A549 (cell line): ENCODE data around the gene BTBD16. TPM values are rescaled to one million over a fixed set of nuclear protein-coding genes. Genes with fewer than 3 reads are reported as not detected.

Experiments used
- ATAC-seq, 2 experiments: fragments of 200-7000 bp in 1 of 2; fragments of >200 bp in 1 of 2; cut with Nextera tagmentation in 1 of 2; cut with Tn5 transposase in 1 of 2; 3 replicates each; pipeline versions ENCODE4 v1.8.0 to v1.9.1; 2018 to 2020; ENCODE audit warnings: mild to moderate bottlenecking in 1 of 2, moderate library complexity in 1 of 2
- CTCF ChIA-PET: fragments of 300-600 bp; sonication (Branson Sonifier 250); formaldehyde crosslinking; extraction: SDS; loops from one replicate; lab custom pipeline; 2021; ENCODE audit warnings: antibody characterized with exemption, inconsistent platforms; lab: Yijun Ruan, JAX
- POLR2A ChIA-PET: fragments of 350-600 bp; formaldehyde crosslinking; extraction: SDS; loops from one replicate; lab custom pipeline; 2021; ENCODE audit warnings: antibody characterized with exemption, inconsistent platforms; lab: Yijun Ruan, JAX
- DNase-seq, 2 experiments: peaks; one replicate each; pipeline versions ENCODE4 v3.0.0 to v3.0.0-alpha.2; 2011 to 2016; ENCODE audit warnings: low read depth in 1 of 2, low spot score in 1 of 2
- FAIRE-seq: peaks from 2 replicates; lab custom pipeline; 2011; peaks lifted over from hg19 to GRCh38; lab: Jason Lieb, UNC
- H3K27ac ChIP-seq, 2 experiments: fragments of >200 bp; sonication (Bioruptor Twin); formaldehyde crosslinking; 3 replicates each; pipeline ENCODE4 v1.5.1; 2016 to 2017
- H3K4me1 ChIP-seq: fragments of >200 bp; sonication (Bioruptor Twin); formaldehyde crosslinking; 3 replicates; pipeline ENCODE4 v1.6.1; 2016
- H3K4me2 ChIP-seq: fragments of >200 bp; sonication (Bioruptor Twin); formaldehyde crosslinking; 3 replicates; pipeline ENCODE4 v1.6.1; 2016
- H3K4me3 ChIP-seq: fragments of >200 bp; sonication (Bioruptor Twin); formaldehyde crosslinking; 3 replicates; pipeline ENCODE4 v1.5.1; 2016
- H3K9me3 ChIP-seq: fragments of >200 bp; sonication (Bioruptor Twin); formaldehyde crosslinking; 3 replicates; pipeline ENCODE4 v1.6.1; 2016
- CBX8 ChIP-seq: fragments of 200-600 bp; sonication (generic); IDR thresholded peaks from 2 replicates; pipeline ENCODE4 v1.6.1; 2016
- CEBPB ChIP-seq, 2 experiments: fragments of >200 bp in 1 of 2; sonication (Bioruptor Twin) in 1 of 2; formaldehyde crosslinking in 1 of 2; IDR thresholded peaks; 2 replicates each; pipeline ENCODE4 v1.6.1; 2012 to 2016
- CHD2 ChIP-seq: fragments of 150-350 bp; IDR thresholded peaks from 2 replicates; pipeline ENCODE4 v1.6.1; 2014; ENCODE audit warnings: low read length; ENCODE audit not compliant: partially characterized antibody
- CHD4 ChIP-seq: fragments of 200-600 bp; sonication (generic); IDR thresholded peaks from 2 replicates; pipeline ENCODE4 v1.6.1; 2016; ENCODE audit warnings: antibody characterized with exemption, mild to moderate bottlenecking, borderline replicate concordance
- EHMT2 ChIP-seq: fragments of 200-600 bp; sonication (generic); IDR thresholded peaks from 2 replicates; pipeline ENCODE4 v1.6.1; 2016; ENCODE audit warnings: antibody characterized with exemption, low read depth, mild to moderate bottlenecking, moderate library complexity
- ELK1 ChIP-seq: fragments of 150-350 bp; IDR thresholded peaks from 2 replicates; pipeline ENCODE4 v1.6.1; 2014; ENCODE audit warnings: low read depth, mild to moderate bottlenecking, low read length
- FOSB ChIP-seq: fragments of 250-450 bp; sonication (Bioruptor Pico); IDR thresholded peaks from 2 replicates; pipeline ENCODE4 v1.5.0; 2020; ENCODE audit warnings: mild to moderate bottlenecking, moderate library complexity
- FOXS1 ChIP-seq: fragments of 250-450 bp; sonication (Bioruptor Pico); IDR thresholded peaks from 2 replicates; pipeline ENCODE4 v1.5.0; 2020; ENCODE audit warnings: mild to moderate bottlenecking, moderate library complexity
- HEYL ChIP-seq: fragments of 250-450 bp; sonication (Bioruptor Pico); IDR thresholded peaks from 2 replicates; pipeline ENCODE4 v1.8.0; 2021; ENCODE audit warnings: mild to moderate bottlenecking, moderate library complexity
- HOXB5 ChIP-seq: fragments of 250-450 bp; sonication (Bioruptor Pico); IDR thresholded peaks from 2 replicates; pipeline ENCODE4 v1.5.0; 2020; ENCODE audit warnings: mild to moderate bottlenecking, moderate library complexity
- MAFK ChIP-seq: fragments of 450-650 bp; IDR thresholded peaks from 2 replicates; pipeline ENCODE4 v1.6.1; 2014; ENCODE audit not compliant: partially characterized antibody
- MAZ ChIP-seq: fragments of 150-350 bp; IDR thresholded peaks from 2 replicates; pipeline ENCODE4 v1.6.1; 2014; ENCODE audit warnings: antibody characterized with exemption, low read depth, low read length, borderline replicate concordance
- NPAS2 ChIP-seq: fragments of 250-450 bp; sonication (Bioruptor Pico); IDR thresholded peaks from 2 replicates; pipeline ENCODE4 v1.8.0; 2022; ENCODE audit warnings: mild to moderate bottlenecking, moderate library complexity, borderline replicate concordance
- POLR2A ChIP-seq: IDR thresholded peaks from 2 replicates; pipeline ENCODE4 v1.6.1; 2012; ENCODE audit warnings: mild to moderate bottlenecking, low read length
- POLR2AphosphoS2 ChIP-seq: conservative IDR thresholded peaks from 2 replicates; pipeline ENCODE4 v1.6.1; 2012; ENCODE audit warnings: low read length, improper control_type of control experiment, inconsistent platforms
- RARB ChIP-seq: fragments of 250-450 bp; sonication (Bioruptor Pico); IDR thresholded peaks from 2 replicates; pipeline ENCODE4 v1.8.0; 2021; ENCODE audit warnings: mild to moderate bottlenecking, moderate library complexity
- RCOR1 ChIP-seq: fragments of 150-350 bp; IDR thresholded peaks from 2 replicates; pipeline ENCODE4 v1.6.1; 2014; ENCODE audit warnings: antibody characterized with exemption, low read length, low read depth
- SMC3 ChIP-seq: fragments of >200 bp; sonication (Bioruptor Twin); formaldehyde crosslinking; IDR thresholded peaks from 3 replicates; pipeline ENCODE4 v1.6.1; 2018; ENCODE audit warnings: inconsistent platforms
- USF2 ChIP-seq: fragments of 450-650 bp; IDR thresholded peaks from 2 replicates; pipeline ENCODE4 v1.6.1; 2014; ENCODE audit warnings: antibody characterized with exemption
- ZC3H11A ChIP-seq: fragments of 450-650 bp; IDR thresholded peaks from 2 replicates; pipeline ENCODE4 v1.6.1; 2014; ENCODE audit warnings: antibody characterized with exemption, mild to moderate bottlenecking
- WGBS: methylation state at CpG from one replicate; pipeline ENCODE4 v1.1.6; 2017; ENCODE audit errors: missing lambda C conversion rate; 5-methylcytosine and 5-hydroxymethylcytosine counted together
- polyA plus RNA-seq, 4 experiments: library from polyadenylated mRNA; depleted of rRNA in 3 of 4; stranded (reverse); fragments of >200 nt; fragmentation: RNase III in 1 of 4; extraction: RNeasy Plus Mini Kit Qiagen cat#74134 plus additional on column Dnase treatment in 1 of 4; gene quantifications; 2 replicates in 3 of 4; 3 replicates in 1 of 4; pipeline ENCODE4 v1.2.3, GENCODE V29; 2011 to 2017

The BTBD16 gene
- polyA plus RNA-seq, 2 of the 4 experiments (the other 2 are of a cell fraction): 0.32 to 2.1 TPM

GRCh38 chr10:122239578-122240257, 31.4 kb upstream of the BTBD16 start:
- ATAC-seq (no peak), DNase-seq (no peak), FAIRE-seq (no peak)
- WGBS: 89% methylated on average over 10 of the region's 10 CpGs
- Histone ChIP-seq H3K4me1 (0 out of 3 replicates have a peak, but pooled peaks cover 3% of the 10 kb centered on the region), H3K4me3 (no peak overlapping the region), H3K27ac (no peak overlapping the region), H3K9me3 (no peaks in the 10 kb centered on the region), H3K4me2 (no peak overlapping the region)
- POLR2A ChIA-PET: no interaction called here
- no peak for TF ChIP-seq SMC3
- no peak for TF ChIP-seq FOSB (CRISPR knock-in tag)
- no peak for TF ChIP-seq EHMT2
- no peak for TF ChIP-seq USF2
- no peak for TF ChIP-seq FOXS1 (CRISPR knock-in tag)
- no peak for TF ChIP-seq MAZ
- no peak for TF ChIP-seq CBX8
- TF ChIP-seq MAFK: no peak
- no peak for TF ChIP-seq ZC3H11A
- no peak for TF ChIP-seq RARB (CRISPR knock-in tag)
- no peak for TF ChIP-seq HEYL (CRISPR knock-in tag)
- CTCF ChIA-PET: interaction anchor here (1.1 kb wide), 2 partner anchors 8 to 28 kb away, joined by 3 read pairs; no protein-coding TSS in a partner anchor

DNA sequence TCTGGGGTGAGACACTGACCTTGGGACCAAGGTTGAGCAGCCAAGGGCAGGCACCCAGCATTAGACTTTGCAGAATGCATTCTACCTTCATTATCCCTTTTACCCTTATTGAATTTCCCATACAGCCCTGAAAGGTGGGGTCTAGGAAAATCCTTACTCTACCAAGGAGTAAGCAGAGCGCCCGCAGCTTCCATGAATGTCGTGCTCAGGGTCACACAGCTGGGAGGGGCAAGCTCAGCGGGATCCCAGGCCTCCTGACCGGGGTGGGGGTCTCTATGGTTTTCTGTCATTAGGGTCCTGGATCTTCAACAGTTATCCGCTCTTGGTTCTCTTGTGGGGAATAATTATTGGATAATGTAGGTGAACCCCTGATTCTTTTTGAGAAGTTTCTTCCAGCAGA, 30.7 kb upstream of the BTBD16 start:
- no peak overlapping the region for H3K27ac ChIP-seq
- 0 out of 3 replicates have a peak, but pooled peaks cover 3% of the 10 kb centered on the region for H3K4me1 ChIP-seq
- ChIA-PET CTCF (interaction anchor here (1.1 kb wide), 2 partner anchors 9 to 27 kb away, joined by 3 read pairs; no protein-coding TSS in a partner anchor), POLR2A (no interaction called here)
- FAIRE-seq (no peak), ATAC-seq (no peak), DNase-seq (no peak)
- no peaks in the 10 kb centered on the region for H3K9me3 ChIP-seq
- 99% methylated on average over 6 of the region's 6 CpGs for WGBS
- no peak overlapping the region for H3K4me3 ChIP-seq
- TF ChIP-seq HOXB5 (no peak), RCOR1 (no peak), CHD2 (no peak), CEBPB (IDR thresholded peaks at IDR 0.05) (no peak)
- no peak overlapping the region for H3K4me2 ChIP-seq

DNA sequence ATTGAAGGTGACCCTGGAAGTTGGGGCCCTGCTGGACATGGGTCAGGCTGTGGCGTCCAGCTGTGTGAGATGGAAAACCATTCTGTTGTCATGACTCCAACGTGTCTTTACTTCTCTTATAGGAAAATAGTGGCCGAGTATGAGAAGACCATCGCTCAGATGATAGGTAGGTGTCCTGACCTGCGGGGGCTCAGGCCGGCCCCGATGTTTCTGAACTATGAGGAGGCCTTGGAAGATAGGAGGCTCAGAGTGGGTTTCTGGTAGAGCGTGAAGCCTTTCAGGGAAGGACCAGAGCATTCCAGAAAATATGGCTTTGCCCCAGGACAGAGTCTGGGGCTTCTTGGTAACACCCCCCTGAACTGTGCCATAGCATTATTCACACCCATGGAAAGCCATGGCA, 29.3 kb upstream of the BTBD16 start:
- POLR2A ChIA-PET: no interaction called here
- 92% methylated on average over 8 of the region's 8 CpGs for WGBS
- TF ChIP-seq ELK1: no peak
- TF ChIP-seq CHD4: no peak
- no peak for TF ChIP-seq POLR2A
- TF ChIP-seq POLR2AphosphoS2: no peak
- TF ChIP-seq ZC3H11A: no peak
- TF ChIP-seq NPAS2 (CRISPR knock-in tag): no peak
- no peak for TF ChIP-seq CHD2

More for the DNA sequence above, 29.3 kb upstream of the BTBD16 start:
- H3K4me2 ChIP-seq: no peak overlapping the region
- no peak overlapping the region for H3K27ac ChIP-seq
- 0 out of 3 replicates have a peak, but pooled peaks cover 3% of the 10 kb centered on the region for H3K4me1 ChIP-seq
- no peak overlapping the region for H3K4me3 ChIP-seq
- no peaks in the 10 kb centered on the region for H3K9me3 ChIP-seq
- CTCF ChIA-PET: no interaction called here
- no peak for DNase-seq
- ATAC-seq: no peak
- no peak for FAIRE-seq
